ENCODE results near the gene APP. TPM values are rescaled to one million over a fixed set of nuclear protein-coding genes. Genes with fewer than 3 reads are reported as not detected.
A peak's percentile ranks its signal among the peaks of the same experiment; 100 is the strongest.

Gene APP
- total and polyA plus RNA-seq, 2 of the 13 experiments (the other 11 are each of a cell fraction or from before 2014, with no cell fraction given), result 70.6 to 262 TPM

GRCh38 chr21:26170471-26171257 lies at the start of gene APP (continued):
- peak; percentile 53; the same call in 1 of the 2 replicates for TF ChIP-seq SIN3A (IDR thresholded peaks at IDR 0.05; ENCODE audit: borderline replicate concordance, low read depth, low read length)
- peak; percentile 45; the same call in 1 of the 2 replicates for TF ChIP-seq THAP7 (CRISPR knock-in tag; IDR thresholded peaks at IDR 0.05)
- no peak; the same call in 1 of the 2 replicates for TF ChIP-seq ZNF563 (CRISPR knock-in tag; IDR thresholded peaks at IDR 0.05)
- TF ChIP-seq MXD3 (CRISPR knock-in tag; IDR thresholded peaks at IDR 0.05), result peak; percentile 67; the same call in 1 of the 2 replicates
- 0 out of 2 replicates have a peak, but pooled peaks have one; percentile 30 for TF ChIP-seq DR1 (CRISPR knock-in tag; IDR thresholded peaks at IDR 0.05)
- TF ChIP-seq ZGPAT (CRISPR knock-in tag; IDR thresholded peaks at IDR 0.05), result peak; percentile 38; the same call in 1 of the 2 replicates
- TF ChIP-seq ZNF136 (CRISPR knock-in tag; IDR thresholded peaks at IDR 0.05; ENCODE audit: low read depth), result no peak
- TF ChIP-seq TBX3 (IDR thresholded peaks at IDR 0.05; ENCODE audit: borderline replicate concordance), result no peak
- peak; percentile 51; the same call in 1 of the 2 replicates for TF ChIP-seq SPEN (CRISPR knock-in tag; IDR thresholded peaks at IDR 0.05; ENCODE audit: low read depth)
- TF ChIP-seq ZNF143 (CRISPR knock-in tag; IDR thresholded peaks at IDR 0.05), result no peak
- no peak for TF ChIP-seq ZNF589 (CRISPR knock-in tag; conservative IDR thresholded peaks at IDR 0.05)
- TF ChIP-seq E2F1 (CRISPR knock-in tag; IDR thresholded peaks at IDR 0.05), result no peak
- TF ChIP-seq HINFP (CRISPR knock-in tag; IDR thresholded peaks at IDR 0.05; ENCODE audit: low read depth), result no peak
- TF ChIP-seq TOE1 (CRISPR knock-in tag; IDR thresholded peaks at IDR 0.05), result no peak
- no peak for TF ChIP-seq AFF4 (CRISPR knock-in tag; IDR thresholded peaks at IDR 0.05)
- TF ChIP-seq ZNF883 (CRISPR knock-in tag; IDR thresholded peaks at IDR 0.05; ENCODE audit: not compliant biosample characterization), result peak; percentile 22
- TF ChIP-seq CENPX (CRISPR knock-in tag; IDR thresholded peaks at IDR 0.05), result no peak
- TF ChIP-seq ZBTB21 (CRISPR knock-in tag; IDR thresholded peaks at IDR 0.05), result no peak
- no peak for TF ChIP-seq KAT8 (CRISPR knock-in tag; IDR thresholded peaks at IDR 0.05)
- TF ChIP-seq ZFP36L2 (CRISPR knock-in tag; IDR thresholded peaks at IDR 0.05), result no peak

Measured in HepG2 (cell line).